Ishikawa (cell line): Measurements from ENCODE around the gene FAM20C.

Source experiments
- CEBPB ChIP-seq: IDR thresholded peaks from 2 replicates; pipeline ENCODE4 v1.6.1; 2012
- CREB1 ChIP-seq: IDR thresholded peaks from 2 replicates; pipeline ENCODE4 v1.6.1; 2012; ENCODE audit warnings: low read depth
- EGR1 ChIP-seq: IDR thresholded peaks from 2 replicates; pipeline ENCODE4 v1.6.1; 2012
- EP300 ChIP-seq: IDR thresholded peaks from 2 replicates; pipeline ENCODE4 v1.6.1; 2012; ENCODE audit warnings: borderline replicate concordance
- FOXM1 ChIP-seq: IDR thresholded peaks from 2 replicates; pipeline ENCODE4 v1.6.1; 2012; ENCODE audit warnings: low read depth, borderline replicate concordance
- NFIC ChIP-seq: IDR thresholded peaks from 2 replicates; pipeline ENCODE4 v1.6.1; 2012
- RAD21 ChIP-seq: IDR thresholded peaks from 2 replicates; pipeline ENCODE4 v1.6.1; 2012; ENCODE audit warnings: low read depth
- TAF1 ChIP-seq: IDR thresholded peaks from 2 replicates; pipeline ENCODE4 v1.6.1; 2012; ENCODE audit warnings: low read depth, mild to moderate bottlenecking
- TCF12 ChIP-seq: IDR thresholded peaks from 2 replicates; pipeline ENCODE4 v1.6.1; 2012; ENCODE audit warnings: low read depth
- TEAD4 ChIP-seq: IDR thresholded peaks from 2 replicates; pipeline ENCODE4 v1.6.1; 2012
- YY1 ChIP-seq: IDR thresholded peaks from 2 replicates; pipeline ENCODE4 v1.6.1; 2012; ENCODE audit warnings: low read depth
- ZBTB7A ChIP-seq: IDR thresholded peaks from 2 replicates; pipeline ENCODE4 v1.6.1; 2012; ENCODE audit warnings: low read depth
- TF ChIP-seq, protein P1 (sequence below): IDR thresholded peaks from 2 replicates; pipeline ENCODE4 v1.6.1; 2012; ENCODE audit warnings: low read depth, mild to moderate bottlenecking
- TF ChIP-seq, protein P2 (sequence below): IDR thresholded peaks from 2 replicates; pipeline ENCODE4 v1.6.1; 2012
- TF ChIP-seq, protein P3 (sequence below): IDR thresholded peaks from 2 replicates; pipeline ENCODE4 v1.6.1; 2012

The FAM20C gene

DNA sequence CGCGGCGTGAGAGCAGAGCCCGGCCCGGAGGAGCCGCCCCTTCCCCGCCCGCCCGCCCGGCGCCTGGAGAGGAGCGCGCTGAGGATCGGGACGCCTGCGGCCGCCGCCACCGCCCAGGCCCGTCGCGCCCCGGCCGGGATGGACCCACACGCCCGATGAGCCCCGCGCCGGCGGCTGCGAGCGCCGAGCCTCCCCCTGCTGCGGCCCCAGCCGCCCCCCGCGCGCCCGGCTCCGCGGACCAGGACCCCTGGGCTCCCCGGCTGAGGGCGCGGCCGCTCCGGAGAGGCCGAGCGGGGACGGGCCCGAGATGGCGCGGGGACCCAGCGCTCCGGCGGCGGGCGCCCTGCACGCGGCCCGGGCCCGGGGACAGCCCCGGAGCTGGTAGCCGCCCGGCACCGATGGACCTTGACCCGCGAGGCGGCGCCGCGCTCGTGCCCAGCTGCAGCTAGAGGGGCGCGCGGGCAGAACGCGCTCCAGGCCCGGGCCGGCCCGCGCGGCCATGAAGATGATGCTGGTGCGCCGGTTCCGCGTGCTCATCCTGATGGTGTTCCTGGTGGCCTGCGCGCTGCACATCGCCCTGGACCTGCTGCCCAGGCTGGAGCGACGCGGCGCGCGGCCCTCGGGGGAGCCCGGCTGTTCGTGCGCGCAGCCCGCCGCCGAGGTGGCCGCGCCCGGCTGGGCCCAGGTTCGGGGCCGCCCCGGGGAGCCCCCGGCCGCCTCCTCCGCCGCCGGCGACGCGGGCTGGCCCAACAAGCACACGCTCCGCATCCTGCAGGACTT lies 520 bp downstream of the FAM20C start:
- no peak for TF ChIP-seq NFIC
- TF ChIP-seq, protein P1, sequence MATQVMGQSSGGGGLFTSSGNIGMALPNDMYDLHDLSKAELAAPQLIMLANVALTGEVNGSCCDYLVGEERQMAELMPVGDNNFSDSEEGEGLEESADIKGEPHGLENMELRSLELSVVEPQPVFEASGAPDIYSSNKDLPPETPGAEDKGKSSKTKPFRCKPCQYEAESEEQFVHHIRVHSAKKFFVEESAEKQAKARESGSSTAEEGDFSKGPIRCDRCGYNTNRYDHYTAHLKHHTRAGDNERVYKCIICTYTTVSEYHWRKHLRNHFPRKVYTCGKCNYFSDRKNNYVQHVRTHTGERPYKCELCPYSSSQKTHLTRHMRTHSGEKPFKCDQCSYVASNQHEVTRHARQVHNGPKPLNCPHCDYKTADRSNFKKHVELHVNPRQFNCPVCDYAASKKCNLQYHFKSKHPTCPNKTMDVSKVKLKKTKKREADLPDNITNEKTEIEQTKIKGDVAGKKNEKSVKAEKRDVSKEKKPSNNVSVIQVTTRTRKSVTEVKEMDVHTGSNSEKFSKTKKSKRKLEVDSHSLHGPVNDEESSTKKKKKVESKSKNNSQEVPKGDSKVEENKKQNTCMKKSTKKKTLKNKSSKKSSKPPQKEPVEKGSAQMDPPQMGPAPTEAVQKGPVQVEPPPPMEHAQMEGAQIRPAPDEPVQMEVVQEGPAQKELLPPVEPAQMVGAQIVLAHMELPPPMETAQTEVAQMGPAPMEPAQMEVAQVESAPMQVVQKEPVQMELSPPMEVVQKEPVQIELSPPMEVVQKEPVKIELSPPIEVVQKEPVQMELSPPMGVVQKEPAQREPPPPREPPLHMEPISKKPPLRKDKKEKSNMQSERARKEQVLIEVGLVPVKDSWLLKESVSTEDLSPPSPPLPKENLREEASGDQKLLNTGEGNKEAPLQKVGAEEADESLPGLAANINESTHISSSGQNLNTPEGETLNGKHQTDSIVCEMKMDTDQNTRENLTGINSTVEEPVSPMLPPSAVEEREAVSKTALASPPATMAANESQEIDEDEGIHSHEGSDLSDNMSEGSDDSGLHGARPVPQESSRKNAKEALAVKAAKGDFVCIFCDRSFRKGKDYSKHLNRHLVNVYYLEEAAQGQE, result no peak
- TF ChIP-seq CREB1, result no peak
- peak; percentile 24; the same call in 1 of the 2 replicates for TF ChIP-seq TAF1
- TF ChIP-seq, protein P2, sequence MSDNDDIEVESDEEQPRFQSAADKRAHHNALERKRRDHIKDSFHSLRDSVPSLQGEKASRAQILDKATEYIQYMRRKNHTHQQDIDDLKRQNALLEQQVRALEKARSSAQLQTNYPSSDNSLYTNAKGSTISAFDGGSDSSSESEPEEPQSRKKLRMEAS, result peak; percentile 29; the same call in 1 of the 2 replicates
- no peak for TF ChIP-seq EP300
- TF ChIP-seq RAD21, result no peak
- TF ChIP-seq FOXM1, result no peak
- TF ChIP-seq EGR1, result no peak
- TF ChIP-seq CEBPB, result no peak
- 0 out of 2 replicates have a peak, but pooled peaks have one; percentile 20 for TF ChIP-seq YY1

- no peak for TF ChIP-seq NFIC
- TF ChIP-seq, protein P2, result no peak
- TF ChIP-seq EGR1, result peak; percentile 18; the same call in 1 of the 2 replicates
- TF ChIP-seq YY1, result no peak
- no peak for TF ChIP-seq TEAD4
- 0 out of 2 replicates have a peak, but pooled peaks have one; percentile 11 for TF ChIP-seq TAF1
- peak; percentile 69; the same call in 1 of the 2 replicates for TF ChIP-seq ZBTB7A
- TF ChIP-seq RAD21, result no peak
- TF ChIP-seq FOXM1, result no peak
- no peak for TF ChIP-seq CEBPB
- no peak for TF ChIP-seq TCF12
- no peak for TF ChIP-seq CREB1
These were observed 1.3 kb downstream of the FAM20C start for GRCh38 chr7:193481-194251.

- TF ChIP-seq TCF12 (peak; percentile 26; the same call in 1 of the 2 replicates), EGR1 (peak; percentile 90), CEBPB (no peak), RAD21 (no peak)
- TF ChIP-seq, protein P3, sequence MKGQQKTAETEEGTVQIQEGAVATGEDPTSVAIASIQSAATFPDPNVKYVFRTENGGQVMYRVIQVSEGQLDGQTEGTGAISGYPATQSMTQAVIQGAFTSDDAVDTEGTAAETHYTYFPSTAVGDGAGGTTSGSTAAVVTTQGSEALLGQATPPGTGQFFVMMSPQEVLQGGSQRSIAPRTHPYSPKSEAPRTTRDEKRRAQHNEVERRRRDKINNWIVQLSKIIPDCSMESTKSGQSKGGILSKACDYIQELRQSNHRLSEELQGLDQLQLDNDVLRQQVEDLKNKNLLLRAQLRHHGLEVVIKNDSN, result 0 out of 2 replicates have a peak, but pooled peaks have one; percentile 4
- TF ChIP-seq, protein P2, result peak; percentile 44; the same call in 1 of the 2 replicates
These were observed 2.1 kb downstream of the FAM20C start for GRCh38 chr7:194252-195009.

DNA sequence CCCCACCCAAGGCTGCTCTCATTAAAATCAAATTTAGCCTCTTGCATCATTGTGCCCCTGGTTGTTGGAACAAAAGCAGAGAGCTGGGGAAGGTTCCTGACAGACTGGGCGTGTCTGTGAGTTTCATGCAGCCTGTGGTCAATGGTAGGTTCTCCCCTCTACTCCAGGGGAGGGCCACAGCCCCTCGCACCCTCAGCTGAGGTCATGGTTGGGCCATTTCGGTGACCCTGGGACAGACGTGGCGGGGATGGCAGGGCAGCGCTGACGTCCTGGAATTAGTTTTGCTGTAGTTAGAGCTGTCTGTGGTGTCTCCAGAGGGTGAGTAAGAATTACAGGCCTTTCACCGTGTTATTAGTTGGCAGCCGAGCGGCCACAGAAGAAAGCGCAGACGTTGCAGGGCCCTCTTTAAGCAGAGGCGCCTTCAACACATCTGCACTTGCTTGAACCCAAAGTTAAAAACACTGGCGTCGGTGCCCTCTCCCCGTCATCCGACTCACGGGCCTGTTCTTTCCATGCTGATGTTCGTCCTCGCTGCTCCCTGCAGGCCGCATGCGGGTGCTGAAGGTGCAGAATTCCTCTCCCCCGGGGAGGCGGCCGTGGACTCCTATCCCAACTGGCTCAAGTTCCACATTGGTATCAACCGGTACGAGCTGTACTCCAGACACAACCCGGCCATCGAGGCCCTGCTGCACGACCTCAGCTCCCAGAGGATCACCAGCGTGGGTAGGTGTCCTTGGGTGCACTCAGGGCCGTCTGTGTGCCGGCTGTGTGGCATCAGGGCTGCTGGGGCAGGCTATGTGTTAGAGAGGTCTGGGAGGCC lies 2.8 kb downstream of the FAM20C start:
- TF ChIP-seq TCF12 (no peak), CEBPB (peak; percentile 44; the same call in 1 of the 2 replicates), YY1 (no peak), EP300 (no peak), RAD21 (no peak)
- TF ChIP-seq, protein P1, result no peak
- TF ChIP-seq, protein P2, result no peak; the same call in 1 of the 2 replicates
